ENCODE measurements around the gene GNB1.
A peak's percentile ranks its signal among the peaks of the same experiment; 100 is the strongest.

The GNB1 gene

DNA sequence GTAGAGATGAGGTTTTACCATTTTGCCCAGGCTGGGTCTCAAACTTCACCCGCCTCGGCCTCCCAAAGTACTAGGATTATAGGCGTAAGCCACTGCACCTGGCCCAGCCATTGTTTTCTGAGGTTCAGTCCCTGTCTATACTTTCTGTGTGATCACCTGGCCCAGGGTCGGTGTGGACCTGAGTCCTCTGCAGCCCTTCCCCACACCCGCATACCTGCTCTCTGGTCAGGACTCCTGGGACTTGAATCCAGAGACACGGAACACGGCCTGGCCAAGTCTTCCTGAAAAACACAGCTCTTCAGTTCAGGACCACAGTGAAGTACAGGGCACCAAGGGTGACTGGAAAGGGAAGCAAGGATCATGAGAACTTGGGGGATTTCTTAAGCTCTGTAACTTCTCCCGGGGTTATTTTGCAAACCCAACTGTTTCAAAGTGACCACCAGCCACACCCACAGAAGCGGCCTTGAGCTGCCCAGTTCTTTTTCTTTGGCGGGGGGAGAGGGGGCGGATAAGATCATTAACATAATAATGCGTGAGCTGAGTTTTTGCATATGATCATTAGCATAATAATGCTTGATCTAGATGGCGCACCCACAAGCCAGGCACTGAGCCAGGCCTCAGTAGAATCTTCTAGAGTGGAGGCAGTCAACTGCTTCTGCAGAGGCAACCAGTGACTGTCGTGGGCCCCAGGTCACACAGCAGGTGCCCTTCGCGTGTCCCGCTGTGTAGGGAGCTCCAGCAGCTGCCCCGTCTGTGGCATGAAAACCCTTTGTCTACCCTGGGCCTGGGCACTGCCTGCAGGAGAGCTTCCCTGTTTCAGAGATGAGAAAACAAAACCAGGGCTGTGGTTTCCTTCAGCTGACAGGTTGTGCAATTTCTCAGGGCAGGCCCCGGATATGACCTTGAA lies 110.9 kb downstream of the GNB1 start:
- DNase-seq, result peak; percentile 94

DNA sequence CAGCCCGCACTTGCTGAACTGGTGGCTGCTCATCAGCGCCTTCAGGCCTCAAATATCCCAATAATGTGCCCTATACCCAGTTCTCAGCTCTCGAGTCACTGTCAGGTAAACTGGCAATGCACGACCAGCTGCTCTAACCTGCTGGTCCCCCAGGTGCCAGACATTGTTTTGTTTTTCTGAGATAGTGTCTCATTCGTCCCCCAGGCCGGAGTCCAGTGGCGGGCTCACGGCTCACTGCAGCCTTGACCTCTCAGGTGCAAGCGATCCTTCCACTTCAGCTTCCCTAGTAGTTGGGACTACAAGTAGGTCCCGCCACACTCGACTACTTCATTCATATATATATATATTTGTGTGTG lies 111.6 kb downstream of the GNB1 start:
- no peak for DNase-seq

DNA sequence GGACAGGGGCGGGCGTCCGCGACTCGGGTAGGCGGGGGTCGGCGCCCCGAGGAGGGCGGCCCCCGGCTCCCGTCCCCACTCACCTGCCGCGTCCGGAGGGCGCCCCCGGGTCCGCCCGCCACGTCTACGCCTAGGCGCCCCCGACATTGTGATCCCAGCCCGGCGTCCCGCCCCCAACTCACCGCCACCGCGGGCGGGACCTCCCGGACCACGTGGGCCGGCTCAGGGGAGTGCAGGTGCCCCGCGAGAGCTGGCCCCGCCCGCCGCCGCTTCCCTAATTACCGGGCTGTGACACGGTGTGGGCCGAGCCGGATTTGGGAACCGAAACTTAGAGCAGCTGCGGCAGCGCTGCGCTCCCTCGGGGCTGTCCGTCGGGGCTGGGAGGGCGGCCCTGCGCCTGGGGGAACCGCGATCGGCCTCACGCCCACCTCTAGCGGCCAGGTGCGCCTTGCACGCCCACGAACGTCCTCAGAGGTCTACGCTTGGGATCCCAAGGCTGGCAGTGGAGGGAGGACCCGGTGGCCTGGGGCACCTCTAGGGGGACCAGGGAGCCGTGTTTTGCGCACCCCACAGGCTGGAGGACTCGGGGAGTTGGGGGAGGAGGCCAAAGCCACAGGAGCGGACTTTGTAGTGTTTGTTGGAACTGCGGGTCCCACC lies 112.1 kb downstream of the GNB1 start:
- peak; percentile 99 for DNase-seq

DNA sequence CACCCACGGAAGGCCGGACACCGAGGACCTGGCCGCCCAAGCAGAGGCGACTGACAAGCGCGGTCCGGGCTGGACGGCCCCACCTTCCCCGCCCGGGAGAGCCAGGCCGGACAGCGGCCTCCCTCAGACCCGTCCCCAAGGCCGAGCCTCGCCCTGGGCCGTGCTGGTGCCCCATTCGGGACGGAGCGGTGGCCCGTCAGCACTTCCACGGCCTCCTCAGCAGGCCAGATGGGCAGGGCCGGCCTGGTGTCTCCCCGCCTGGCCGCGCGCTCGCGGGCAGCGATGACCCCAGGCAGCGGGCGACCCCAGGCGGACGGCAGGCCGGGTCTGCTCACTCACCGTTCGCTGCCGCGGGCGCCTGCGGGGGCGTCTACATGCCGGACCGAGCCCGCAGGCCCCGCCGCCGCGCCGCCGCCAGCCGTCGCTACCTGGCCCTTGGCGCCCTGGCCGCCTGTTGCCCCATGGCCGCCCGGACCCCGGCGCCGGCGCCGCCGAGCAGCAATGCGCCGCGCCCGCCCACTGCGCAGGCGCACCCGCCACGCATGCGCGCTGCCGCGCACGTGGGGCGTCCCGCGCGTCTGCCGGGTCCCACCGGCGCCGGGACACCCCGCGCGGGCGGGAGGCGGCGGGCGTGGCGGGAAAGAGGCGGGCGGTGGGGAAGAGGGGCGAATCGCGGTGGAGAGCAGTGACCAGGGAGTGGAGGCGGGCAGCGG lies 112.8 kb downstream of the GNB1 start, which contains the start of gene NADK:
Gene NADK, minus strand, starts transcription at position 521 of the 713 bp plus-strand sequence. CDS start 13,064 bp downstream, outside the sequence.
- DNase-seq, result peak; percentile 89

DNA sequence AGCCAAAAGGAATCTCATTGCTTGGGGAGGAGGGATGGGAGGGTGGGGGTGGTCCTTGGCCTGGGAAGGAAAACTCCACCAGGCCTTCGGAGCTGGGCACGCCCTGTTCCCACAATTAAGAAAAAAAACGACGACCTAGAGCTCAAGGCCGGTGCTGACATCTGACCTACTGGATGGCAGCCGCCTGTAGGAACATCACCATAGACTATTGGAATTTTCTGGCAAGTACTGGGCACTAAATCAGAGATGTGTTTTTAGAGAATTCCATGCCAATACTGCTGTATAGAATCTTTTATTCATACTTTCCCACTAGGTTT lies 113.3 kb downstream of the GNB1 start:
- peak; percentile 33 for DNase-seq

DNA sequence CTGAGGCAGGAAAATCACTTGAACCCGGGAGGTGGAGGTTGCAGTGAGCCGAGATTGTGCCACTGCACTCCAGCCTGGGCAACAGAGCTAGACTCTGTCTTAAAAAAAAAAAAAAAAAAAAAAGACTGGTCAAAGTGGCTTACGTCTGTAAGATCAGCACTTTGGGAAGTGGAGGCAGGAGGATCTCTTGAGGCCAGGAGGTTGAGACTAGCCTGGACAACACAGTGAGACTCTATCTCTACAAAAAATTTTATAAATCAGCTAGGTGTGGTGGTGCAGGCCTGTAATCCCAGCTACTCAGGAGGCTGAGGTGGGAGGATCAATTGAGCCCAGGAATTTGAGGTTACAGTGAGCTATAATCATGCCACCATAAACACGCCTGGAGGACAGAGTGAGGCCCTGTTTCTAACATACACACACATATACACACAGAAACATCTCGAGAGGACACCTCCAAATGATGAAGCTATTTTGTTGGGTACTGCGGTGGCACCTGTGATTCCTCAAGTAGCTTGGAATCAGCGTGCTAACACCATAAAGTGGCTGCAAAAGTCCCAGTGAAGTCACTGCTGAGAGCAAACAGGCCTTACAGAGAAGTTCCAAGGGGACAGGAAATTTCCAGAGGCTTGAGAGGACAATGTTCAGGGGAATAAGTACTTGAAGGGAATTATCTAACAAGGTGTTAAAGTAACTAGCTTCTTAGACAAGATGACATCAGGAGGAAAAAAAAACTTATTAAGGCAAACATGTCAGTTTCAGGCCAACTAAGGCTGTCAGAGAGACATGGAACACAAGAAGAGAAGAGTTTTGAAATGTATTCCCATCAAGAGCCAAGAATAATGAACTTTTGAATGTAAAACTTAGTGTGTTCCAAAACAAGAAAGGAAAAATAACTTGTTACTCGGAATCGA lies 114.0 kb downstream of the GNB1 start:
- DNase-seq, result peak; percentile 58

DNA sequence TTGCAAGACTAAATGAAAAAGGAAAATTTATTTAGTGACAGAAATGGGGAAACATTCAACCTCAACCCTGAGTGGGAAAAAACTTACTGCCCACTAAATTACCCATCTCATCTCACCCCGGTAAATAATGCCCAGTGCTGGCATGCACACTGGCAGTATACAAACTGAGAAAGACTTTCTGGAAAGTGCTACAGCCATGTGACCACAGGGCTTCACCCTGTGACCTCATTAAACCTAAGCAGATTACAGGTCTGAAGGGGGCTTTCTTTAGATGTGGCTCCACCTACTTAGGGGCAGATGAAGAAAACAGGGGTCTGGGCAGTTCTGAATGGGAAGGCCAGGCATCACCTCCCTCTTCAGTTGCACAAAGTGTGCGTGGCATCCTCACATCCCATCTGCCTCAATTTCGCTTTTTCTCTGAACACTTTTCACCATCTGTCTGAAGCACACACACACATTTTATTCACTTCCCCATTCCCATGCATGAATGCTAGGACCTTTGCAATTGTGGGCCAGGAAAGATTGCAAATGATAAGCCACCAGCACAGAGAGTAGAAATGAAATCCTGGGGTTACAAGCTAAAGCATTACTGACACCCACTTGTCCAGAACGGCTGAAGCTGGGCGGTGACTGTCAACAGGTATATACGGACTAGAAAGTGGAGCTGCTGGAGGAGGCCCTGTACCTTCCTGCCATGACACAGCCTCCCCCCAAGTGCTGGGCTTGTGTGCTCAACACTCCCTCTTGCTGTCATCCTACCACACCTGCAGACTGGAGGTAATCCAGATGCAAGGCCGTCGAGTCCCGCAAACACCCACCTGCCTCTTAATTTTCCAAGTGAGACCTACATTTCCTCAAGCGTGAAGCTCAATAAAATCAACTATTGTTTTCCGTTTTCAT lies 115.3 kb downstream of the GNB1 start:
- peak; percentile 77 for DNase-seq

DNA sequence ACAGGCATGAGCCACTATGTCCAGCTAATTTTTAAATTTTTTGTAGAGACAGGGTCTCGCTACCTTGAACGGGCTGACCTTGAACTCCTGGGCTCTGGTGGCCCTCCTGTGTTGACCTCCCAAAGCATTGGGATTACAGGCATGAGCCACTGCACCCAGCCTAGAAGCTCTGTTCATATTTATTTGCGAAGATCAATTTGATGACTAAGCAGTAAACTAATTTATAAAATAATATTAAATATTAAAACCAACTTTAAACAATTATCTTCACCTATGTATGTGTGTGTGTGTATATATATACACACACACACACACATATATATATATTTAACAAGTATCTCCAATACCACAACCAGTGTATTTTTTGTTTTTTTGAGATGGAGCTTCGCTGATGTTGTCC lies 117.0 kb downstream of the GNB1 start:
- no peak for DNase-seq

DNA sequence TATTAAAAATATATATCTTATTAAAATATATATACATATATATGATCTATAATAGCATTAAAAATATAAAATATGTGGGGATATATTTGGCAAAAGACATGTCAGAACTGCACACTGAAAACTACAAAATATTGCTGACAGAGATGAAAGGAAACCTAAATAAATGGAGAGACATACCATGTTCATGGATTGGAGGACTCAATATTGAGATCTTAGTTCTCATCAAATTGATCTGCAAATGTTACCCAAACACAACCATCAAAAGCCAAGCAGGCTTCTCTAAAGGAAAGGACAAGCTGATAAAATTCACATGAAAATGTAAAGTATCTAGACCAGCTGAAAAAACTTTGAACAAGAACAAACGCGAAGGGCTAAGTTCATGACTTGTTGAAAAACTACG lies 119.8 kb downstream of the GNB1 start:
- no peak for DNase-seq

DNA sequence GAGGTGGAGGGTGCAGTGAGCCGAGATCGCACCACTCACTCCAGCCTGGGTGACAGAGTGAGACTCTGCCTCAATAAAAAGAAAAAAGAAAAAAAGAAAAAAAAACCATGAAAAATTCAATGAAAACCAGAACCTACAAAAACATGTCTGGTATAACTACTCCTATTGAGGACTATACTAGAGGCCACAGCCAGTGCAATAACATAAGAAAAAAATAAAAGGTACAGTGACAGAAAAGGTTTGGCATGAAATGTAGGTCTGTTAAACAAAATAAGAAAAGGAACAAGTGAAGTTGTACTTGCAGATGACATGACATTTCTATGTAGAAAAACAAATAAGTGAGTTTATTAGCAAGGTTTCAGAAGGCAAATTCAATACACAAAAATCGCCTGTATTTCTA lies 120.8 kb downstream of the GNB1 start:
- no peak for DNase-seq

DNA sequence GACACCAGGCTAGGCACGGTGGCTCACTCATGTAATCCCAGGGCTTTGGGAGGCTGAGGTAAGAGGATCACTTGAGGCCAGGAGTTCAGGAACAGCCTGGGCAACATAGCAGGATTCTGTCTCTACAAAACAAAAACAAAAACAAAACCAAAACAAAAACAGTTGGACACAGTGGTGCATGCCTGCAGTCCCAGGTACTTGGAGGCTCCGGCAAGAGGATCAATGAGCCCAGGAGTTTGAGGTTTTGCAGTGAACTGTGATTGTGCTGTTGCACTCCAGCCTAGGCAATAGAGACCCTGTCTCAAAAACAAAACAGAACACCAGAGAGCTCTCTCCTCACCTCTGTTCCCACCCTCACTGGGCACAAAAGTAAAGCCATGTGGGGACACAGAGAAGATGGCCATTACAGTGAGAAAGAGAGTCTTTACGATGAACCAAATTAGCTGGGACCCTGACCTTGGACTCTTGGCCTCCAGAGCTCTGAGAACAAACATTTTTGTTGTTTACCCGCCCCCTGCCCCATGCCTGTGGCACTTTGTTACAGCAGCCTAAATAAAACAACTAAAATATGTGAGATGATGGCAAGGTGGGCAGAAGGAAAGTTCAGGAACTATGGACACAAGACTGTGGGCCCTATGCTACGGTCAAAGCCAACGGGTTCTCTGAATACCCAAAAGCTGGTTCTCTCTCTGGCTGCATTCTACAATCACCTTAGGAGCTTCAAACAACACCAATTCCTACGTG lies 122.5 kb downstream of the GNB1 start:
- DNase-seq, result no peak

DNA sequence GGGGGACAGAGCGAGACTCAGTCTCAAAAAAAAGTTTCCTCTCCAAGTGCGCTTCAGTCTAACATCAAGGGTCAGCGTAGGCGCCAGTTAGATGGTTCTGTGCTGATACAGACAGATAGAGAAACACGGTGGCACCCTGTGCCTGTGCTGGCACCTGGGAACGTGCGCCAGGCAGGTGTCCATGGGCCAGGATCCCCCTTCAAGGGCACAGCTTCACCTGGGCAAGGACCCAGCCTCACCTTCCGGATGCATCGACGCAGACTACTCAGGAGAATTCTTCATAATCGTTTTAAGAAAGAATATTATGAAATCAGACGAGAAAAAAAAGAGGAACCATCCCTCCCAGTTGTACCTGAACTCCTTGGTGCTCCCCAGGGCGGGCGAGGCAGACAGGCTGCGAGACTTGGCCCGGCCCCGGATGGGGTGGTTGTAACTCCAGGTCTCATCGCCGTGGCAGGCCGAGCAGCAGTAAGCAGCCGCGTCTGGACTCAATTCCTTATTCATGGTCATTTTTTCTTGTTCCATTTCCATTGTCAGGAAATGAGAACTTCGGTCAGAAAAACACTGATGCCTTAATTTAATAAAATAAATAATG lies 125.9 kb downstream of the GNB1 start:
- DNase-seq, result no peak

DNA sequence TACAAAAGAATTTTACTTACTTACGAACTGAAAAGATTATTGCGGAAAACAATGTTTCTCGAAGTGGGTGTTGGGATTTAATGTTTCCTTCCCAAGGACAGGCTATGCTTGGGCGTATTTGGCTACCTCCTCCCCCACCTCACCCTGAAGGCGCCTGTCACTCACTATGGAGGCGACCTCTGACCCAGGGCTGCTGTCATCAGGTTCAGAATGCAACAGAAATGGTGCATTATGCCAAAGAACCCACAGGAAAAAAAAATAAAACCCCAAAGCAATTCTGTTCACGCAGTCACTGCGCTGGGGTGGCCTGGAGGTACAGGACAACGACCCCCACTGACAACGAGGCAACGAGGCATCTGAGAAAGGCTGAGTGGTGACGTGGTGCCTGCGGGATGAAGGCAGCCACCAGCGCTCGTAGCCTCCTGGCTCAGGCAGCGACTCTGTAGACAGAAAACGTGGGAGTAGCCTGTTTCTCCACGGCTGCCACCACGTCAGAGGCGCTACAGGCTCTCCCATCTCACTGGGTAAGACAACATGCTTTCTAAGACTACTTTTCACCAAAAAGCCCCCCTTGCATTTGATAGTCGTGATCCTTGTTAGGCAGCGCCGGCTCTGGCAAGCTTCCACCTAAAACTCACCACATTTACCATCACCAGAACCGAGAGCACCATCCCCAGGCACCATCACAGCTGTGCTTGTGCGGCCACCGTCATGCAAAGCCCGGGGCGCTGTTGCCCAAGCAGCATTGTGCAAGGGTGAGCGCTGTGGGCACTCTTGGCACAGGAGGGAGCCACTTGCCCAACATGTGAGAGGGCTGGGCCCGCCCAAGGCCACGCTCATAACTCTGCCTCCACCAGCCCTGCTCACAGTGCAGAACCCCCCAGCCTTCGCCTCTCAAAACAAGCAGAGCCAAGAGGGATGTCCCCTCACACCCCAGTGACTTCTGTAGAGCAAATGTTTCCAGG lies 126.9 kb downstream of the GNB1 start:
- no peak for DNase-seq

DNA sequence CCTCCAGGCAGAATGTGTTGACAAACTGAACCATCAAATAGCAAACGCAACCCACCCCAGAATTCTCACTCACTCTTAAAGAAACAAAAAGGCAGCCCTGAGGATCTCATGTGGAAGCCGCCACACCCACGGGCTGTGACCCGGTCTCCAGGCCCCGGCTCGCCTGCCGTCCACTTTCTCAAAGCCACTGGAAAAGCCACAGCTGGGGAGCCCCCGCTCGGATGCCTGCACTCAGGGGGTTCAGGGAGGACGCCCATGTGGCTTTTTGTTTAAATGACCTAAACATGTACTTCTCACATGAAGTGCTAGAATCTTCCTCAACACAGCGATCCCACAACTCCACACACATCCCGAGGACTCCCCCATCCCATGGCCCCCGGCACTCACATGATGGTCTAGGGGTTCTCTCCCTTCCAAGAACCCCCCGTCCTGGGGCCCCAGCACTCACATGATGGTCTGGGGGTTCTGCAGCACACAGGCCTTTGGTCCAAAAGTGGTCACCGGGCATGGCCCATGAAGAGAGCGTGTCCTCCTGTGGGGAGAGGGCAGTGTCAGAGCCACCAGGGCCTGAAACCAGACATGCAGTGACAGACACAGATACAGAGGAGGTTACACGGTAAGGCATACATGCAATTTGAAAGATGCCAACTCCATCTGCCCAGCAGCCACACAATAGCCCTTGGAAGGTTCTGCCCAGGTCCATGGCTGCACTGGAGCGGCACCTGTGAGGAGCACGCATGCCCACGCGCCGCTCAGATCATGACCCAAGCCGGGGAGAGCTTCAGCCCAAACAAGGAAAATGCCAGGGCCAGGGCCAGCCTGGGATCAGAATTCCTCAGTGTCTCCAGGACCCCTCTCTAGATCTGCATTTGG lies 129.1 kb downstream of the GNB1 start:
- no peak for DNase-seq

DNA sequence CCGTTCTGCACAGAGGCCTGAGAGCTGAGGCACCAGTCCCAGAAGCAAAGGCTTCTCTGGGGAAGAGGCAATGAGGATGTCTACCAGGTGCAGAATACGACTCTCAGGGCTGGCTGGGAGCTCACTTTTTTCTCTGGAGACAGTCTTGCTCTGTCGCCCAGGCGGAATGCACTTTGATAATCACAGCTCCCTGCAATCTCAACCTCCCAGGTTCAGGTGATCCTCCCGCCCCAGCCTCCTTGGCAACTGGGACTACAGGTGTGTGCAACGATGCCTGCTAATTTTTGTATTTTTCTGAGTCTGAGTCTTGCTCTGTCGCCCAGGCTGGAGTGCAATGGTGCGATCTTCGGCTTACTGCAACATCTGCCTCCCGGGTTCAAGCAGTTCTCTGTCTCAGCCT lies 130.2 kb downstream of the GNB1 start:
- no peak for DNase-seq

DNA sequence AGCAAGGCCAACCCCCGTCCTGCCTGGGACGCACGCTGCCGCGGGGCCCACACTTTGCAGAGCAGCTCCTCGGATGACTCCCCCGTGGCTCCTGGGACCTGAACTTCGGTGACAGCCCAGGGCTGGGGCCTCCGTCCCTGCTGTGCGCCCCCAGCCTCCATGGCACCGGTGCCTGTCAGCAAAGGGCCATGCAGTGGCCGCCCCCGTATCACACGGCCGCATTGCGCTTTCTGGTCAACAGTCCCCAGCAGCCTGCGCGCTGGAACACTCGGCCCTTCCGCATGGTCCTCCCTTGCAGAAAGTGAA lies 130.6 kb downstream of the GNB1 start:
- DNase-seq, result no peak

DNA sequence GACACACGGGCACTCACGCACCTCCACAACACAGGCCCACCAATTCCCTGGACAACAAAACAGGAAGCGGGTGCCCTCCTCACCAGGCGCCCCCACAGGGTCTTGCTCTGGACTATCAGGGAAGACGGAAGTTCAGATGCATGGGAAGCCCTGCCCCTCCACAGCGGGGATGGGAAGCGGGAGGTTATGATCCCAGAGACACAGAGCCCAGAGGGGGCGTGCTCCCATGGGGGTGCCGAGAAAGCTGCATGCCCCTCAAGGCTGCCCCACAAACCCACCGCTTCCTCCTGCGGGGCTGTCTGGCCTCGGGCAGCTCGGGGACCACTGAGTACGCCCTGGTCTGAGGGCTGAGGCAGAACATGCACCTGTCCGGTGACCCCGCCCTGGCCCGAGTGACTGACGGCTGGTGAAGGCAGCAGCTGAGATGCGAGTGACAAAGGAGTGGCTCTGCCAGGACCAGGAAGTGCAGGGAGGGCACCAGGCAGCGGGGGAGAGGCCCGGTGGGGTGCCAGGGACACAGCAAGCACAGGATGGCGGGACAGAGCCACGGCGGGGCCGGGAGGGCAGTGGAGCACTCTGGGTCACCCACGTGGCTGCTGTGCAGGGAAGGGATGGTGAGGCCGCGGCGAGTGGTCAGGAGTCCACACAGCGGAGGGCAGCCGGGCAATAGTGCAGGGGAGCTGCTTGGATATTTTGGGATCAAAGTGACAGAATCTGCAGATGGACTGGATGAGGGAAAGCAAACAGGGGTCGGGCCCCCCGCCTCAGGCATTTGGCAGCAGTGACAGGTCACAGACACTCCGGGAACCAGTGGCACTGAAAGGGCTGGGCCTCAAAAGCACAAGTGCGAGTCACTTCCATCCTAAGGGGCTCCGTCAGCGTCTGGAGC lies 131.2 kb downstream of the GNB1 start:
- DNase-seq, result no peak

Data from RPMI8226 (cell line).